GM18498 (cell line): ENCODE results near the gene CACNA1C.
"Not testable (repeated sequence)": the region's sequence is repeated elsewhere in the genome, so short reads cannot be mapped to it uniquely, and the experiment has no call there.

Source experiments
- ATAC-seq: cut with Tn5 transposase; IDR thresholded peaks from one replicate; pipeline ENCODE4 v1.9.1; 2021; ENCODE audit warnings: mild to moderate bottlenecking, moderate library complexity; ENCODE audit not compliant: unreplicated experiment

Gene CACNA1C

DNA sequence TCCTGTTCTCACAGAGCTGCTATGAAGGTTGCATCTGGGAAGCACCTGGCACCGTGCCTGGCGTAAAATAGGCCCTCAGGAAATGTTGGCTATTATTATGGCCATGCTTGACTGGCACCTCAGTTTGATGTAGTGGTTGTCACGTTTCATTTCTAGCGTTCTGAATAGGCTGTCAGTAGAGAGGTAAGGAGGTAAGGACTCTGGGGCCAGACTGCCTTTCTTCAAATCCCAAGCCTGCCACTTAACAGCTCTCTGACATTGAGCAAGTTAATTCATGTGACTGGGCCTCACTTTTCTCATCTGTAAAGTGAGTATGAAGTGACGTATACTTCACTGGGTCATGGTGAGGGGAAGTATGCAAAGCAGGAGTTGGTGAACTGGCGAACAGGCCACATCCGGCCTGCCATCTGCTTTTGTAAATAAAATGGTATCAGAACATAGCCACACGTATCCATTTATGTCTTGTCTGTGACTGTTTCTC is 196.2 kb downstream of the CACNA1C start:
- ATAC-seq, result peak; percentile 81

- ATAC-seq, result no peak
Observed at GRCh38 chr12:2250797-2251196, 198.0 kb downstream of the CACNA1C start.

GRCh38 chr12:2251526-2252209 is 198.9 kb downstream of the CACNA1C start:
- no peak for ATAC-seq

- ATAC-seq, result no peak
Observed at GRCh38 chr12:2255311-2255710, 202.5 kb downstream of the CACNA1C start.

DNA sequence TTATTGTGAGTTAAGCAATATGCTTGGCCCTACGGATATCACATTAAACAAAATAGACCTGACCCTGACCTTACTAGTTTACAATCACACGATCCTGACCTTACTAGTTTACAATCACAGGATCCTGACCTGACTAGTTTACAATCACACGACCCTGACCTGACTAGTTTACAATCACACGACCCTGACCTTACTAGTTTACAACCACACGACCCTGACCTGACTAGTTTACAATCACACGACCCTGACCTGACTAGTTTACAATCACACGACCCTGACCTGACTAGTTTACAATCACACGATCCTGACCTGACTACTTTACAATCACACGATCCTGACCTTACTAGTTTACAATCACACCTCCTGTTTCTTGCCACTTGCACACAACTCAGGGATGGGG is 202.9 kb downstream of the CACNA1C start:
- ATAC-seq, result not testable (repeated sequence)

GRCh38 chr12:2256453-2256852 is 203.7 kb downstream of the CACNA1C start:
- ATAC-seq, result no peak

- ATAC-seq, result no peak
Observed at GRCh38 chr12:2256915-2257314, 204.1 kb downstream of the CACNA1C start.

DNA sequence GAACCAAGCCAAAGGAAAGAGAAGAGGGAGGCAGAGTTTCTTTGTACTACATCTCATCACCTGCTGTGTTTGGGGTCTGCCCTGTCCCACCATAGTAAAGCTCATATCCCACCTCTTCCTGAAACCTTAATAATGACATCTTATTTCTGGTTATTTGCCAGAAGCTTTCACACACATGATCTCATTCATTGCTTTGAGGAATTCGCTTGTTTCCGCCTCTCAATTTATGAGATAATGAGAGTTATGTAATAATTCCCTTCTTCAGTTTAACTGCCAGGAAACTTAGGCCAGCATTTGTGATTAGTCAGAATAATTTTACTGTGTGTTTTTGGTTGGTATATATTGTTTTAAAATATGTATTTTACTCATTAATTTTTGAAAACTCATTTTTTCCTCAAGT is 205.2 kb downstream of the CACNA1C start:
- no peak for ATAC-seq

DNA sequence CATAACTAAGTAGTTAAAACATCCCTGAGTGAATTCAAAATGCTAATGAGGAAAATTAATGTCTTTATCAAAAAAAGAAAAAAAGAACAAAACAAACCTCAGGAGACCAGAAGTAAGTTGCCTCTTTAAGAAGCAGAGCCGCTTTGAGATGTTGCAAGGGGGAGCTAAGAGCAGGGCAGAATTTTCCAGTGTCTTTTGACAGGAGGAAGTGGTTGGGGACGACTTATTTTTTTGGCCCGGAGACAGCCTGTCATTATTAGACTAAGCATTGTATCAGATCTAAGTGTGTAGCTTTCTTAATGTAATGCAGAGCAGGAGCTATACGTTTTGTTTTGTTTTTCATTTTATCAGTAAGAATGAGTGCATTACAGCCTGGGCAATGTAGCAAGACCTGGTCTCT is 206.6 kb downstream of the CACNA1C start:
- no peak for ATAC-seq

GRCh38 chr12:2260441-2260840 is 207.7 kb downstream of the CACNA1C start:
- no peak for ATAC-seq

GRCh38 chr12:2261708-2262107 is 208.9 kb downstream of the CACNA1C start:
- no peak for ATAC-seq

- ATAC-seq, result no peak
Observed at GRCh38 chr12:2262449-2262848, 209.7 kb downstream of the CACNA1C start.

GRCh38 chr12:2263901-2264300 is 211.1 kb downstream of the CACNA1C start:
- no peak for ATAC-seq

- ATAC-seq, result no peak
Observed at GRCh38 chr12:2264651-2265232, 212.0 kb downstream of the CACNA1C start.

DNA sequence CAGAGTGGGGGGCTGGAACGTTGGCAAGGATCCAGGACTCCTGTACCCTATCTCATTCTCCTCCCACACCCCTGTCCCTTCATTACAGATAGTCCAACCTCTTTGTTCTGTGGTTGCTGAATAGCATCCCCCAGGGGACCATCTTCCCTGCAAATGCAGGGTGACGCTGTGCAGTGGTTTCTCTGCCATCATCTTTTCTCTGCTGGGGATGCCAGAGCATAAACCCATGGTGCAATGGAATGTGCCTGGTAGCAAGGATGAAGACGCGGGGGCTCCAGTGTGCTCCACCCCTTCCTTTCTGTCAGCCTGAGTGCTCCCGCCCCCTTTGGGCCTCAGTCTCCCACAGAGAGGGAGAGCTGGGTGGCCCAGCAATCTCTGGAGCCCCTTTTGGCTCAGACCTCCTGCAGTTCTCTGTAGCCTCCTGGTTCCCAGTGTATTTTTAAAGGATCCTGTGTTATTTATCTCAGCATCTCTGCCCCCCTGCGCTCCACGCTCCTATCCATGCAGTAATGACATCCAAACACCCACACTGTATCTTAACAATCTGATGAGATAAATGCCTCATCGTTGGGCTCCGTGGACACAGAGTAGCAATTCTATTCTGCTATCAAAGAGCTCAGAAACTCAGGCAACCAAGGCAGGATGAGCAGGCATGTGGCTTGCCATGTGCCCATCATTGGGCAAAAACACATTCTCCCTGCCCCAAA is 212.8 kb downstream of the CACNA1C start:
- no peak for ATAC-seq

DNA sequence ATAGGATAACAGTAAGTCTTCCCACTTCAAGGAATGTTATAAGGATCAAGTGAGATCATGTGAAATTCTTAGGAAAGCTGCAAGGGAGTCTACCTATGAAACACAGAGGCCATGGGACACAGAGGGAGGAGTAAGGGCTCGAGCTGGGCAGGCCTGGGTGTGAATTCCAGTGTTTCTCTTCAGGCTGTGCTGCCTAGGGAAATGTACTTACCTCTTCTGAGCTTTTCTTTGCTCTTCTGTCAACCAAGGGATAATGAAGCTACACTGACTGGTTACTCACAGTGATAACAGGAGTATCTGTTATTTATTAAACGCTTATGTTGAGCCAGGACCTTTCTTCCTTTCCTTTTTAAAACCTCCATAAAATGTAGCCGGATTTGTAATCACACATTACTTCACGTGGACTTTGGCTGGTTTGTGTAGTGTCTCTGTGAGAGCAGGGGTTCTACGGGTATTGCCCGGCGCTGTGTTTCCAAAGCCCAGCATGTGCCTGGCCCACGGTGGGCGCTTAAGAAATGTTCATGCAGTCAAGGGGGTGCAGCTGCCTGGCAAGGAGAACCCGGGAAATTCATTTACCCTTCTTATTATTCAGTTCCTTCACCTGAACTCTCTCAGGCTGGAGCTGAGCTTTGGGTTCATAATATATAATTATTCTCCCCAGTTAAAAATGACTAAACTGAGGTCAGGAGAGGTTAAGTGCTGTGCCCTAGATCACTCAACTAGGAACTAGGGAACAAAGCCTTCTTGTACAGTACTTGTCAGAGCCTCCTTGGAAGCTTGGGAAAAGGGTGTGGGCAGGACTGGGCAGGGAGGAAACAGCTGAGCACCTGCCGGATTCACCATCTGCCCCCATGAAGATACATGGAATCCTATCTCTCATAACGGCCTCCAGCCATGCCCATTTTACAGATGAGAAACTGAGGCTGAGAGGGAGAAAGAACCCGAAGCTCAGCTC is 214.2 kb downstream of the CACNA1C start:
- no peak for ATAC-seq

- no peak for ATAC-seq
Observed at GRCh38 chr12:2267703-2268470, 215.1 kb downstream of the CACNA1C start.

GRCh38 chr12:2268471-2269286 is 215.9 kb downstream of the CACNA1C start:
- no peak for ATAC-seq

GRCh38 chr12:2270846-2271245 is 218.1 kb downstream of the CACNA1C start:
- ATAC-seq, result no peak
